Measurements from ENCODE around the gene FOXF2. TPM values are rescaled to one million over a fixed set of nuclear protein-coding genes. Genes with fewer than 3 reads are reported as not detected.

Gene FOXF2
- total RNA-seq, 1 donor: 8.1 TPM

DNA sequence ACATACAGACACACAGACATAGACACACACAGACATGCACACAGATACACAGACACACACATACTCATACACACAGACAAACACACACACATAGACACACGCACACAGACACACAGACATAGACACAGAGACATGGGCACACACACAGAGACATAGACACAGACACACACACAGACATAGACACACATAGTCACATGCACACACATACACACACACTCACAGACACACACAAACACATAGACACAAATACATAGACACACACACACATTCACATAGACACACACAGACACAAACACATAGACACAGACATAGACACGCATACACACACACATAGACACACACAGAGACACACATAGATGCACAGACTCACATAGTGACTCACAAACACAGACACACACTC is 13.5 kb downstream of the FOXF2 start:
- no peak for DNase-seq (ENCODE audit: low read depth)
- no peak overlapping the region for H3K4me3 ChIP-seq (ENCODE audit: low read depth, low read length)
- TF ChIP-seq, protein P1, sequence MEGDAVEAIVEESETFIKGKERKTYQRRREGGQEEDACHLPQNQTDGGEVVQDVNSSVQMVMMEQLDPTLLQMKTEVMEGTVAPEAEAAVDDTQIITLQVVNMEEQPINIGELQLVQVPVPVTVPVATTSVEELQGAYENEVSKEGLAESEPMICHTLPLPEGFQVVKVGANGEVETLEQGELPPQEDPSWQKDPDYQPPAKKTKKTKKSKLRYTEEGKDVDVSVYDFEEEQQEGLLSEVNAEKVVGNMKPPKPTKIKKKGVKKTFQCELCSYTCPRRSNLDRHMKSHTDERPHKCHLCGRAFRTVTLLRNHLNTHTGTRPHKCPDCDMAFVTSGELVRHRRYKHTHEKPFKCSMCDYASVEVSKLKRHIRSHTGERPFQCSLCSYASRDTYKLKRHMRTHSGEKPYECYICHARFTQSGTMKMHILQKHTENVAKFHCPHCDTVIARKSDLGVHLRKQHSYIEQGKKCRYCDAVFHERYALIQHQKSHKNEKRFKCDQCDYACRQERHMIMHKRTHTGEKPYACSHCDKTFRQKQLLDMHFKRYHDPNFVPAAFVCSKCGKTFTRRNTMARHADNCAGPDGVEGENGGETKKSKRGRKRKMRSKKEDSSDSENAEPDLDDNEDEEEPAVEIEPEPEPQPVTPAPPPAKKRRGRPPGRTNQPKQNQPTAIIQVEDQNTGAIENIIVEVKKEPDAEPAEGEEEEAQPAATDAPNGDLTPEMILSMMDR (IDR thresholded peaks at IDR 0.05; ENCODE audit: insufficient read depth, low read length): no peak

DNA sequence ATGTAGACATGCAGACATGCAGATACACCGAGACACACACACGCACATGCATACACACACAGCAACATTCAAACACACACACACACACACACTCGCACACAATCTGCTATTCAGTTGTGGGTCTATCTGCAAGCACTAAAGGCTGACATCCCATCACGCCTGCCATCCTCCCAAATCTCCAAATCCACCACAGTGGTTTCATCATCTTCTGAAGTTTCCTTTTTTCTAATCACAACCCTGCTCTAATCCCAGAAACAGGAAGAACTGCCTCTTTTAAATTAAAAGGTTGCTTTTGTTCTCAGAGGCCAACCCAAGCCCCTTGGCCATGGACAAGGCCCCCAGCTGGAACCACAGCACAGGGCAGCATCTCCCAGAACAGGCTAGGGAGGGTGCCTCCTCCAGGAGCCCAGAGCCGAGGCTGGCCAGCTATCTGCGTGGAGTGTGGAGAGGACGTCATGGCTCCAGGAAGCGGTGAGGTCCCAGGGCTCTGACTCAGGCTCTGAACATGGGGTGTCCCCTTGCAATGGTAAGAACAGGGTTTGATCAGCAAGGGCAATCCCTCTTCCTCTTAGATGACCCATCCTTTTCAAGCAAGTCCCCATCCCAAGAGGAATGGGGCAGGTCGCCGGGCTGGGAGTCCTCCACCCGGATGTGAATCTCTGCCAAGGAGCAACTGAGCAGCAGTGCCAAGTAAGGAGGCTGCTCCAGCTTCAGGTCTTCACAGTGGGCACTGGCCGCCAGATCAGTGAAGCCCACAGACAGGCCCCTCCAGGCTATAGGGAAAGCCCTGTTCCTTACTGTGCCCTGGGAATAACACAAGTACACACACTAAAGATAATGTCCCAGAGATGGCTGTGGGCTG is 14.7 kb downstream of the FOXF2 start:
- TF ChIP-seq, protein P1 (IDR thresholded peaks at IDR 0.05; ENCODE audit: insufficient read depth, low read length): no peak
- peak; percentile 38 for DNase-seq (ENCODE audit: low read depth)
- H3K4me3 ChIP-seq (ENCODE audit: low read depth, low read length): no peak overlapping the region

DNA sequence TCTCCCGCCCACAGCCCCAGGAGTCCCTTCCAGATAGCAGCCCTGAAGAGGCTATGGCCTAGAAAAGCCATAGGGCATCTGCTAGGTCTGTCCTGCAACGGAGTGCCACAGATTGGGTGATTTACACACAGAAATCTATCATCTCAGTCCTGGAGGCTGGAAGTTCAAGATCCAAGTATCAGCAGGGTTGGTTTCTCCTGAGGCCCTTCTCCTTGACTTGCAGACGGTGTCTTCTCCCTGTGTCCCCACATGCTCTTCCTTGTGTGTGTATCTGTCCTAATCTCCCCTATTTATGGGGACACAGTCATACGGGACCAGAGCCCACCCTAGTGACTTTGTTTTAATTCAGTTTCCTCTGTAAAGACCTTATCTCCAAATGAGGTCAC is 15.3 kb downstream of the FOXF2 start:
- H3K4me3 ChIP-seq (ENCODE audit: low read depth, low read length): no peak overlapping the region
- TF ChIP-seq, protein P1 (IDR thresholded peaks at IDR 0.05; ENCODE audit: insufficient read depth, low read length): no peak
- no peak for DNase-seq (ENCODE audit: low read depth)

DNA sequence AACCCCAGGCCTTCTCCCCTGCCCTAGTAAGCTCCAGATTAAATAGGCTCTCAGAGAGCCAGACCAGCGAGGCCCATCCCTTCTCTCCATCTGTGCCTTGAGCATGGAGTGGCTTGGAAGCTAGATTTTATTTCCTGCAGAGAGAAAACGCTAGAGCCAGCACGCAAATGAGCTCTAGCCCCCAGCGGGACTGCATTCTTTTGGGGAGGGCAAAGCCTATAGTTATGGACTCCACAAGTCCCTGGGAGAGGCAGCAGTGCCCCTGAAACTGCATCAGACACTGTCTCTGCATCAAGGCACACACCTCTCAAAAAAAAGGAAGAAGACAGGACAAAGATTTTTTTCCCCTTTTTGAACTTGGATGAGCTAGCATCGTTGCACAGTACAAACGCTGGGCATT is 15.8 kb downstream of the FOXF2 start:
- DNase-seq (ENCODE audit: low read depth): no peak
- no peak overlapping the region for H3K4me3 ChIP-seq (ENCODE audit: low read depth, low read length)
- TF ChIP-seq, protein P1 (IDR thresholded peaks at IDR 0.05; ENCODE audit: insufficient read depth, low read length): no peak

DNA sequence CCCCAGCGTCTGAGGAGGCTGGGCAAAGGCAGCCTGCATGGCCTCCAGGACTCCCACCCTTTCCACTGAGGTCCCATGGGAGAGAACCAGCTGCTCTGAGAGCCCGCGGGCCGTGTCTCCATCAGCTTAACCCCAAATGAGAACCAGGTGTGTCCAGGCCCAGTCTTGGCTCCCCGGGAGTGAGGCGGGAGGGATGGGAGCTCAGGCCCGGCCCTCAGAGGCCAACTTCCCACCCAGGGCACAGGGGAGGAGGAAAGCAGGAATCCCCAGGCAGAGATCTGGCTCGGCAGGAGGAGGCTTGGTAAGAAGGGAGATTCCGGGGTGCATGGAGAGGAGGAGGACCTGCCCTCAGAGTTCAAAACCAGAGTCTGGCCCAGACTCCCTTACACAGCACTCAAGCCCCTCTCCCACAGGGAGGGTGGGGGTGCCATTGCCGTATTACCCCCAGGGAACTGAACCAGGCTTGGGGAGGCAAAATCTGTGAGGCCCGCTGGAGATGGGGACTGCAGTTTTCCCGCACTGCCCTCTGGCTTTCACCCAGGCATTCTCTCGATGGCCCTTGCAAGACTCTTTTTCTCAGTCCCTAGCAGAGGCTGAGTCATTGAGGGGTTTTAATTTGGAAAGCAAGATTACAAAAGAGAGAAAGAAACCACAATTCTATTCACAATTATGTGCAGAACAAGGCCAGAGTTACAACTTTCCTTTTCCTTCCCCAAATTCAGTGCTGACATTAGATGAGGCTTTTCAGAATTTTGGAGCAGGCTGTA is 17.1 kb downstream of the FOXF2 start:
- TF ChIP-seq, protein P1 (IDR thresholded peaks at IDR 0.05; ENCODE audit: insufficient read depth, low read length): no peak
- peak; percentile 69 for DNase-seq (ENCODE audit: low read depth)
- H3K4me3 ChIP-seq (ENCODE audit: low read depth, low read length): no peak overlapping the region

DNA sequence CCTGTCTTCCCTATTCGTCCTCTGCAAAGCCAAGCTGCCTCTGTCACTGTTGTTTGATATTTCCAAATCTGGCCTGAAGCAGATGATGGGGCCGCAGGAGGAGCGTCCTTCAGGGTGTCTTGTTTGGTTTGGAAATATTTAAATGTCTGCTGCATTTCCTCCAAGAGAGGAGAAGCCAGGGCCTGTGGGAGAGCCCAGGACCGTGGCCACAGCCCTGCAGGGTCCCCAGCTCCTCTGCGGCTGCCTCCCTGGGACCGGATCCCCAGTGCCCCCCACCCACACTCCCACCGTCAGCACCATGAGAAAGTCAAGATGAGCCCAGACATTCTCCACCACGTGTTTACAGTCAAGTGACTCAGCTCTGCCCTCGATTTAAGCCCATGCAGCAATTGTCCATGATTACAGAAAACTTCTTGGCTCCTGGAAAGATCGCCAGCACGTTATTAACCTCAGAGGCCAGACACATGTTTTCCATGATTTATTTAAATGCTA is 18.2 kb downstream of the FOXF2 start:
- DNase-seq (ENCODE audit: low read depth): no peak
- no peak overlapping the region for H3K4me3 ChIP-seq (ENCODE audit: low read depth, low read length)
- TF ChIP-seq, protein P1 (IDR thresholded peaks at IDR 0.05; ENCODE audit: insufficient read depth, low read length): no peak

Data from fibroblast of the aortic adventitia (primary cell).